HCT116 (cell line): ENCODE data around the gene SLC10A6. TPM values are rescaled to one million over a fixed set of nuclear protein-coding genes. Genes with fewer than 3 reads are reported as not detected.

Experiments used
- ATAC-seq: fragments of 200-7000 bp; cut with Tn5 transposase; 2 replicates; pipeline ENCODE4 v1.9.1; 2020; ENCODE audit warnings: mild to moderate bottlenecking, moderate library complexity
- BruUV-seq: library from RNA; stranded (reverse); fragments of 400-500 nt; replicated peaks from 2 replicates; lab custom pipeline; 2021; lab: Mats Ljungman, UMichigan
- CTCF ChIA-PET: fragments of 300-600 bp; sonication (Branson Sonifier 250); formaldehyde crosslinking; loops from one replicate; lab custom pipeline; 2021; ENCODE audit warnings: antibody characterized with exemption; lab: Charles Lee
- POLR2A ChIA-PET: fragments of 300-600, 350-600 bp; sonication (Branson Sonifier 250); formaldehyde crosslinking; loops from one replicate; lab custom pipeline; 2021; ENCODE audit warnings: antibody characterized with exemption; lab: Charles Lee
- RAD21 ChIA-PET, 2 experiments: fragments of 300-600 bp; sonication (Branson Sonifier 250); formaldehyde crosslinking; loops; one replicate each; lab custom pipeline; 2023; ENCODE audit warnings: low total read pairs in 2 of 2; ENCODE audit not compliant: uncharacterized antibody in 2 of 2, unreplicated experiment in 2 of 2, low non-redundant PET in 1 of 2; lab: Charles Lee
- DNase-seq: peaks from one replicate; pipeline ENCODE4 v3.0.0-alpha.2; 2010; ENCODE audit warnings: low read depth, low spot score
- H2AFZ ChIP-seq: fragments of 200-600 bp; shearing (Covaris generic), sonication (generic); 2 replicates; pipeline ENCODE4 v1.6.1; 2017; ENCODE audit warnings: low read depth, mixed run types, mixed read lengths, antibody characterized with exemption, low read length; ENCODE audit not compliant: poor library complexity, severe bottlenecking
- H3K27ac ChIP-seq: 2 replicates; pipeline ENCODE4 v1.5.1; 2012; ENCODE audit warnings: low read depth, low read length
- H3K27me3 ChIP-seq: fragments of 200-600 bp; sonication (generic); 2 replicates; pipeline ENCODE4 v1.6.1; 2016; ENCODE audit warnings: mixed run types, low read length, mixed read lengths; ENCODE audit not compliant: insufficient read depth
- H3K36me3 ChIP-seq, 2 experiments: fragments of 200-500 bp in 1 of 2; fragments of 200-600 bp in 1 of 2; sonication (Bioruptor generic) in 1 of 2; sonication (generic) in 1 of 2; 2 replicates each; pipeline versions ENCODE4 v1.5.1 to v1.6.1; 2014 to 2016; ENCODE audit warnings: low read length in 2 of 2, inconsistent platforms in 1 of 2, mixed read lengths in 1 of 2, mixed run types in 1 of 2; ENCODE audit not compliant: insufficient read depth in 2 of 2, control insufficient read depth in 1 of 2
- H3K4me1 ChIP-seq, 2 experiments: fragments of 200-600 bp in 1 of 2; sonication (generic) in 1 of 2; 2 replicates each; pipeline versions ENCODE4 v1.5.1 to v1.6.1; 2012 to 2017; ENCODE audit warnings: low read length in 2 of 2, inconsistent platforms in 1 of 2, mild to moderate bottlenecking in 1 of 2, mixed read lengths in 1 of 2, mixed run types in 1 of 2, moderate library complexity in 1 of 2; ENCODE audit not compliant: insufficient read depth in 2 of 2, control insufficient read depth in 1 of 2
- H3K4me2 ChIP-seq: fragments of 200-600 bp; sonication (generic); 2 replicates; pipeline ENCODE4 v1.6.1; 2017; ENCODE audit warnings: mixed run types, low read length, mixed read lengths
- H3K4me3 ChIP-seq, 2 experiments: fragments of 200-600 bp in 1 of 2; sonication (generic) in 1 of 2; replicated peaks in 1 of 2; 2 replicates each; pipeline ENCODE4 v1.5.1; 2011 to 2016; ENCODE audit warnings: low read length in 2 of 2, control low read depth in 1 of 2, low read depth in 1 of 2, mild to moderate bottlenecking in 1 of 2, mixed read lengths in 1 of 2, mixed run types in 1 of 2
- H3K79me2 ChIP-seq: fragments of 200-600 bp; sonication (generic); 2 replicates; pipeline ENCODE4 v1.6.1; 2017; ENCODE audit warnings: mild to moderate bottlenecking, mixed run types, low read length, moderate library complexity, mixed read lengths; ENCODE audit not compliant: insufficient read depth
- H3K9ac ChIP-seq: fragments of 200-600 bp; sonication (generic); 2 replicates; pipeline ENCODE4 v1.6.1; 2016; ENCODE audit warnings: low read length, mixed read lengths
- H3K9me2 ChIP-seq: fragments of 200-600 bp; sonication (generic), shearing (Covaris generic); 2 replicates; pipeline ENCODE4 v1.6.1; 2017; ENCODE audit warnings: mixed run types, mild to moderate bottlenecking, moderate library complexity; ENCODE audit not compliant: insufficient read depth
- H3K9me3 ChIP-seq, 2 experiments: fragments of 200-500 bp in 1 of 2; fragments of 200-600 bp in 1 of 2; sonication (Bioruptor generic) in 1 of 2; sonication (generic) in 1 of 2; 2 replicates each; pipeline ENCODE4 v1.6.1; 2014 to 2017; ENCODE audit warnings: low read length in 2 of 2, mixed read lengths in 2 of 2, inconsistent platforms in 1 of 2, low read depth in 1 of 2, mild to moderate bottlenecking in 1 of 2, mixed run types in 1 of 2, moderate library complexity in 1 of 2; ENCODE audit not compliant: control insufficient read depth in 1 of 2, insufficient read depth in 1 of 2
- H4K20me1 ChIP-seq: fragments of 200-600 bp; sonication (generic), shearing (Covaris generic); 2 replicates; pipeline ENCODE4 v1.6.1; 2017; ENCODE audit warnings: mixed run types, mild to moderate bottlenecking, moderate library complexity; ENCODE audit not compliant: insufficient read depth
- CBX3 ChIP-seq: IDR thresholded peaks from 2 replicates; pipeline ENCODE4 v1.6.1; 2012; ENCODE audit warnings: low read depth
- CEBPB ChIP-seq: IDR thresholded peaks from 2 replicates; pipeline ENCODE4 v1.6.1; 2012; ENCODE audit warnings: low read depth
- ELF1 ChIP-seq: IDR thresholded peaks from 2 replicates; pipeline ENCODE4 v1.6.1; 2012; ENCODE audit warnings: low read depth, borderline replicate concordance
- JUND ChIP-seq: IDR thresholded peaks from 2 replicates; pipeline ENCODE4 v1.6.1; 2012
- POLR2AphosphoS5 ChIP-seq: IDR thresholded peaks from 2 replicates; pipeline ENCODE4 v1.6.1; 2011; ENCODE audit warnings: mild to moderate bottlenecking, low read depth, low read length, moderate library complexity
- RAD21 ChIP-seq: IDR thresholded peaks from 2 replicates; pipeline ENCODE4 v1.6.1; 2012; ENCODE audit warnings: low read depth, mild to moderate bottlenecking
- SP1 ChIP-seq: IDR thresholded peaks from 2 replicates; pipeline ENCODE4 v1.6.1; 2012; ENCODE audit warnings: low read depth
- SRF ChIP-seq: IDR thresholded peaks from 2 replicates; pipeline ENCODE4 v1.6.1; 2012; ENCODE audit warnings: low read depth
- intact Hi-C: fragments of 100-400 bp; cut with micrococcal nuclease; formaldehyde crosslinking; loops from 2 replicates; pipeline ENCODE4 v1.10.0; 2022
- total RNA-seq: library from RNA; stranded (reverse); gene quantifications from one replicate; pipeline ENCODE4 v1.2.1, GENCODE V29; 2021; ENCODE audit not compliant: unreplicated experiment
- TF ChIP-seq, protein P1 (sequence below): IDR thresholded peaks from 2 replicates; pipeline ENCODE4 v1.6.1; 2012
- TF ChIP-seq, protein P2 (sequence below): IDR thresholded peaks from 2 replicates; pipeline ENCODE4 v1.6.1; 2011; ENCODE audit warnings: mild to moderate bottlenecking, low read length, moderate library complexity; ENCODE audit not compliant: insufficient replicate concordance; ENCODE audit errors: extremely low read depth
- TF ChIP-seq, protein P3 (sequence below), 3 experiments: fragments of 200-600 bp in 1 of 3; sonication (generic) in 1 of 3; IDR thresholded peaks in 2 of 3; conservative IDR thresholded peaks in 1 of 3; 2 replicates each; pipeline ENCODE4 v1.5.1; 2012 to 2017; ENCODE audit warnings: low read depth in 2 of 3, low read length in 2 of 3, antibody characterized with exemption in 1 of 3, borderline replicate concordance in 1 of 3, control low read depth in 1 of 3, mild to moderate bottlenecking in 1 of 3, mixed read lengths in 1 of 3, mixed run types in 1 of 3, moderate library complexity in 1 of 3; ENCODE audit not compliant: insufficient read depth in 1 of 3

The SLC10A6 gene
- total RNA-seq, 1 experiment from 2014 or later, result not detected

DNA sequence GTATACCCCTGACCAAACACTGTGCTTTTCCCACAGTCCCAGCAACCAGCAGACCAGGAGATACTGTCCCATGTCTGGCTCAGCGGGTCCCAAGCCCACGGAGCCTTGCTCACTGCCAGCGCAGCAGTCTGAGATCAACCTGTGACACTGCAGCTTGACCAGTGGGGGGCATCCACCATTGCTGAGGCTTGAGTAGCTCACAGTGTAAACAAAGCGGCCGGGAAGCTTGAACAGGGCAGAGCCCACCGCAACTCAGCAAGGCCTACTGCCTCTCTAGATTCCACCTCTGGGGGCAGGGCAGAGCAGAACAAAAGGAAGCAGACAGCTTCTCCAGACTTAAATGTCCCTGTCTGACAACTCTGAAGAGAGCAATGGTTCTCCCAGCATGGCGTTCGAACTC, 58.1 kb downstream of the SLC10A6 start:
- Histone ChIP-seq H4K20me1 (no peaks in the 10 kb centered on the region), H3K79me2 (no peaks in the 10 kb centered on the region), H3K27ac (no peak overlapping the region), H3K27me3 (no peaks in the 10 kb centered on the region), H3K9me3 (no peaks in the 10 kb centered on the region), H3K4me3 (no peak overlapping the region), H3K36me3 (no peaks in the 10 kb centered on the region), H2AFZ (no peak overlapping the region), H3K4me2 (no peak overlapping the region), H3K9me2 (no peaks in the 10 kb centered on the region), H3K4me1 (no peaks in the 10 kb centered on the region), H3K9ac (no peak overlapping the region)
- DNase-seq (no peak), ATAC-seq (peak; percentile 72)
- POLR2A ChIA-PET, result no interaction called here
- intact Hi-C loops, result no loop called here
- TF ChIP-seq ELF1 (no peak), SRF (no peak), JUND (no peak), SP1 (no peak), RAD21 (0 out of 2 replicates have a peak, but pooled peaks have one; percentile 4), CBX3 (no peak), POLR2AphosphoS5 (no peak), CEBPB (no peak)
- TF ChIP-seq, protein P1, sequence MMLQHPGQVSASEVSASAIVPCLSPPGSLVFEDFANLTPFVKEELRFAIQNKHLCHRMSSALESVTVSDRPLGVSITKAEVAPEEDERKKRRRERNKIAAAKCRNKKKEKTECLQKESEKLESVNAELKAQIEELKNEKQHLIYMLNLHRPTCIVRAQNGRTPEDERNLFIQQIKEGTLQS, result no peak
- TF ChIP-seq, protein P2, sequence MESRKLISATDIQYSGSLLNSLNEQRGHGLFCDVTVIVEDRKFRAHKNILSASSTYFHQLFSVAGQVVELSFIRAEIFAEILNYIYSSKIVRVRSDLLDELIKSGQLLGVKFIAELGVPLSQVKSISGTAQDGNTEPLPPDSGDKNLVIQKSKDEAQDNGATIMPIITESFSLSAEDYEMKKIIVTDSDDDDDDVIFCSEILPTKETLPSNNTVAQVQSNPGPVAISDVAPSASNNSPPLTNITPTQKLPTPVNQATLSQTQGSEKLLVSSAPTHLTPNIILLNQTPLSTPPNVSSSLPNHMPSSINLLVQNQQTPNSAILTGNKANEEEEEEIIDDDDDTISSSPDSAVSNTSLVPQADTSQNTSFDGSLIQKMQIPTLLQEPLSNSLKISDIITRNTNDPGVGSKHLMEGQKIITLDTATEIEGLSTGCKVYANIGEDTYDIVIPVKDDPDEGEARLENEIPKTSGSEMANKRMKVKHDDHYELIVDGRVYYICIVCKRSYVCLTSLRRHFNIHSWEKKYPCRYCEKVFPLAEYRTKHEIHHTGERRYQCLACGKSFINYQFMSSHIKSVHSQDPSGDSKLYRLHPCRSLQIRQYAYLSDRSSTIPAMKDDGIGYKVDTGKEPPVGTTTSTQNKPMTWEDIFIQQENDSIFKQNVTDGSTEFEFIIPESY, result no peak
- TF ChIP-seq, protein P3, sequence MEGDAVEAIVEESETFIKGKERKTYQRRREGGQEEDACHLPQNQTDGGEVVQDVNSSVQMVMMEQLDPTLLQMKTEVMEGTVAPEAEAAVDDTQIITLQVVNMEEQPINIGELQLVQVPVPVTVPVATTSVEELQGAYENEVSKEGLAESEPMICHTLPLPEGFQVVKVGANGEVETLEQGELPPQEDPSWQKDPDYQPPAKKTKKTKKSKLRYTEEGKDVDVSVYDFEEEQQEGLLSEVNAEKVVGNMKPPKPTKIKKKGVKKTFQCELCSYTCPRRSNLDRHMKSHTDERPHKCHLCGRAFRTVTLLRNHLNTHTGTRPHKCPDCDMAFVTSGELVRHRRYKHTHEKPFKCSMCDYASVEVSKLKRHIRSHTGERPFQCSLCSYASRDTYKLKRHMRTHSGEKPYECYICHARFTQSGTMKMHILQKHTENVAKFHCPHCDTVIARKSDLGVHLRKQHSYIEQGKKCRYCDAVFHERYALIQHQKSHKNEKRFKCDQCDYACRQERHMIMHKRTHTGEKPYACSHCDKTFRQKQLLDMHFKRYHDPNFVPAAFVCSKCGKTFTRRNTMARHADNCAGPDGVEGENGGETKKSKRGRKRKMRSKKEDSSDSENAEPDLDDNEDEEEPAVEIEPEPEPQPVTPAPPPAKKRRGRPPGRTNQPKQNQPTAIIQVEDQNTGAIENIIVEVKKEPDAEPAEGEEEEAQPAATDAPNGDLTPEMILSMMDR (IDR thresholded peaks at IDR 0.05 in 2 of 3, conservative IDR thresholded peaks at IDR 0.05 in 1 of 3; ENCODE audit: borderline replicate concordance in 1 of 3, insufficient read depth in 1 of 3, low read depth in 2 of 3, low read length in 2 of 3), result peak in 2 of 3 experiments; percentile 25 to 27; a peak in 2 of 6 replicates
- CTCF ChIA-PET, result interaction anchor here (1.1 kb wide), 1 partner anchor 8 kb away, joined by 3 read pairs; no protein-coding TSS in a partner anchor
- RAD21 ChIA-PET, result no interaction called here
- no TSS peak for BruUV-seq
